Measurements from ENCODE around the gene SMYD2.
"Not testable (repeated sequence)": the region's sequence is repeated elsewhere in the genome, so short reads cannot be mapped to it uniquely, and the experiment has no call there.

The SMYD2 gene

DNA sequence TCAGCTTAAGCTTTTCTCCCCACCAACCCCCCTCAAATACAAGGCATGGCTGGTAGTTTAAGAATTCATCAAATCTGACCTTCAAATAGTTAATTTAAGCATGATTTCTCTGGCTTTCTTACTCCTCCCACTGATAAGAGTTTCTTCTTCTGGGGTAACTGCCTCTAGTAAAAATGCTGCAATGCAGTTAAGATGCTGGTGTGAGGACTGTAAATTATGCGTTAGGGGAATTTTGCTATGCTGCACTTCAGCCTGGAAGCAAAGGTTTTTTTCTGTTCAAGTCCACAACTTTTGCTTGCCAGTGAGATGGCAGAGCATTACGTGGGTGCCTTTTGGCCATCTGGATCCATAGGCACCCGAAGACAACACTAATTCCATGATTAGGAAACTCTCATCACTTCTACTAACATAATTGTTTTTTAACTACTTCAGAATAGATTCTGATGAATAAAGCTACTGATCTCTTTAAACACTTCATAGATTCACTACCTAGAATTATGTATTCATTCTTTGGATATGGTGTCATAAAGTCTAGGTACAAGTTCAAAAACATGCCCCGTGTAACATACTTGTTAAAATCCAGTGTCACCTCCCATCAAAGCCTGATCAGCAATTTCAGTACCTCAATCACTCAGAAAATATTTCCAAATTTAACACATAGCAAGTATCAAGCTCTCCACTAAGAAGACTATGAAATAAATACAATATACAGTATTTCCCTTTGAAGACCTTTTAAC lies 8.8 kb upstream of the SMYD2 start:
- DNase-seq (ENCODE audit: low read depth), result no peak

DNA sequence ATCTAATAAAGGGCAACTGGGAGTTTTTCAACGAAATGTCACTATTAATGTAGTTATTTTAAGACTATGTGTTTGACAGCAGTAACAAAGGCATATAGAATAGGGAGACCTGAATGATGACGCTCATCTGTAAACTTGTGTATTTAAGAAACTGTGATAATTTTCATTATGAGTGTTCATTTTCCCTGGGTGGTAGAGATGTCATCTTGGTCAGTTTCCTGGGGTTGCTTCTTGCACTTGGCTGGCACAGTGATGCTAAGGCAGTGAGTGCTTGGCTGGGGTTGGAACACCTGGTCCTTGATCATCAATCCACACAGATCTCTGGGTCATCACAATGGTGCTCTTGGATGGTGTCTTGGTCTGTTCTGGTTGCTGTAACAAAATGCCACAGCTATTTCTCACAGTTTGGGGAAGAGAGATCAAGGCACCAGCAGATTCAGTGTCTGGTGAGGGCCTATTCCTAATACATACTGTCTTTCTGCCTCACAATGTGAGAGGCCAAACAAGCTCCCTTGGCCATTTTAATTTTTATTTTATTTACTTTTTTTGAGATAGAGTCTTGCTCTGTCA lies 7.9 kb upstream of the SMYD2 start:
- DNase-seq (ENCODE audit: low read depth), result no peak

DNA sequence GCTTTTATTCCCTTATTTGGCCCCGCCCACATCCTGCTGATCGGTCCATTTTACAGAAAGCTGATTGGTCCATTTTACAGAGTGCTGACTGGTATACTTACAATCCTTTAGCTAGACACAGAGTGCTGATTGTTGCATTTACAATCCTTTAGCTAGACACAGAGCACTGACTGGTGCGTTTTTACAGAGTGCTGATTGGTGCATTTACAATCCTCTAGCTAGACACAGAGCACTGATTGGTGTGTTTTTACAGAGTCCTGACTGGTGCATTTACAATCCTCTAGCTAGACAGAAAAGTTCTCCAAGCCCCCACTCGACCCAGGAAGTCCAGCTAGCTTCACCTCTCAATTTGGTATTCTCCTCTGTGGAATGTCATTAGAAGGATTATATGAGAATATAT lies 5.3 kb upstream of the SMYD2 start:
- DNase-seq (ENCODE audit: low read depth), result not testable (repeated sequence)

DNA sequence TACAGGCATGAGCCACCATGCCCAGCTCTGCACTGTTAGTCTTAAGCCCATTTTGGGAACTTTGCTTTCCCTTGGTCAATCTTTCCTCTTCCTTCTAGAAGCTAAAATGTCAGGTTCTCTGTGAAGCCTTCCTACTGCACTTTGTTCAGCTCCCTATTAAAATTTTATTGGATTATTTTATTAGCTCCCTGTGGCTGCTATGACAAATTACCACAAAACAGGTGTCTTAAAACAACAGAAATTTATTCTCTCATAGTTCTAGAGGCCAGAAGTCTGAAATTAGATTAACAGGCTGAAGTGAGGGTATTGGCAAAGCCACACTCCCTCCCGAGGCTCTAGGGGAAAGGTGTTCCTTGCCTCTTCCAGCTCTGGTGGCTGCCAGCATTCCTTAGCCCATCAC lies 4.2 kb upstream of the SMYD2 start:
- no peak for DNase-seq (ENCODE audit: low read depth)

DNA sequence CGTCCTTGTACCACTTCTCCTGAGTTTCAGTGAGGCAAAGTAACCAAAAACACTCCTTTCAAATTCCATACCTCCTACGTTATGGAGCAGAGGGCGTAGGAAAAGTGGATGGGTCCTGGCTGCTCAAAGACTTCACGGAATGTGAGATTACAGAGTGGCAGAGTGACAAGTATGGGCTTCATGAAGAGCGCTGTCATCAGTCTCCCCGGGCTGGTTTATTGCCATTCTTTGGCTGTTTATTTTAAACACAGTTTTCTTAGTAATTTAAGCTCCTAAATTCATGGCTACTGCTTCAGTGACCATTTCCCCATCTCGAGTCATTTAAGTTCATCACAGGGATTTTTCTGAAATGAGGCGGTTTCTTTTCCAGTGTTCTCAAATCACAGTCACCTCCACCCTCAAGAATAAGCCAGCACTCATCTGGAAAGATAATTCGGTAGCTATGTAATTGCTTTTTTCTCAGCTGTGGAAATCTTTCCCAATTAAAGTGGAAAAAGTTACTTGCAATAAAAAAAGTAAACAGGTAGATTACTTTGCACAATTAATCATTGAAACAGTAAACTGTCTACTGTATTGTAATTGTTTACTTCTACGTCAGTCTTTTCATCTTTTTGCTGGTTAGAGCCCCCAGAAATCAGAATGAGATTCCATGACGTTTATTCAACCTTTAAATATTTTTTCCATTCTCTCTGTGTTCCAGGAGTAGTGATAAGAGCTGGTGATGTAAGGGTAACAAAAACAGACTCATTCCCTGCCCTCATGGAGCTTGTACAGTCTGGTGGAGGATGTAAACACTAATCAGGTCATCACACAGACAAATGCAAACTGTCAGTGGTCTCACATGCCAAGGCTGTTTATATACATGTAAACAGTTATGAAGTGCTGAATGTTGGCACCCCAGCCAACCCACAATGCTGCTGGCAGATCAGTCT lies 3.0 kb upstream of the SMYD2 start:
- DNase-seq (ENCODE audit: low read depth), result no peak

DNA sequence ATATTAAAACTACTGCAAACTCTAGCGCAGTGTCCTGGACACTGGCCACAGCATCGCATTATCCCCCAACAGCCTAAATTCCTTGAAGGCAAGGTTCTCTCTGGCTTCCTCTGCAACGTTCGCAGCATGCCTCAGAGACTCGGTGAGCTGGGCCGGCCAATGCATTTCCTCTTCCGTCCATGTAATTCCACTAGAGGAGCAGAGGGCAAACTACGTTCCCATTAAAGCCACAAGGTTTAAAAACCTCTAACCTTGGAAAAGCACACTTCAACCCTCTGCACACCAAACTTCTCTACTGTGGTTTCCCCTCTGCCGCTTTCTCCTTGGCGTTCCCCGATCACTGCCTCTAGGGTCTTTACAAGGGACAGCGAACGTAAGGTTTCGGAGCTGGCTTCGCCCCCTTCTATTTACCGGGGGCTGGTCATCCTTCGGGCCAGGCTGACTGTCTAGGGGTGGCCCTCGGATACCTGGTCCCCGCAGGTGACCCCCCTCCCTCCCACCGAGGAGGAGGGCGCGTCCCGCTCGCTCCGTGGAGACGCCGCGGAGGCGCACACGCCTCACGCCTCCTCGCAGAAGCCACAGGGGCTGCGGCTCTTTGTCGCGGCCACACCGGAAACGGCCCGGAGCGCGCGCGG lies 456 bp upstream of the SMYD2 start:
- DNase-seq (ENCODE audit: low read depth), result no peak

DNA sequence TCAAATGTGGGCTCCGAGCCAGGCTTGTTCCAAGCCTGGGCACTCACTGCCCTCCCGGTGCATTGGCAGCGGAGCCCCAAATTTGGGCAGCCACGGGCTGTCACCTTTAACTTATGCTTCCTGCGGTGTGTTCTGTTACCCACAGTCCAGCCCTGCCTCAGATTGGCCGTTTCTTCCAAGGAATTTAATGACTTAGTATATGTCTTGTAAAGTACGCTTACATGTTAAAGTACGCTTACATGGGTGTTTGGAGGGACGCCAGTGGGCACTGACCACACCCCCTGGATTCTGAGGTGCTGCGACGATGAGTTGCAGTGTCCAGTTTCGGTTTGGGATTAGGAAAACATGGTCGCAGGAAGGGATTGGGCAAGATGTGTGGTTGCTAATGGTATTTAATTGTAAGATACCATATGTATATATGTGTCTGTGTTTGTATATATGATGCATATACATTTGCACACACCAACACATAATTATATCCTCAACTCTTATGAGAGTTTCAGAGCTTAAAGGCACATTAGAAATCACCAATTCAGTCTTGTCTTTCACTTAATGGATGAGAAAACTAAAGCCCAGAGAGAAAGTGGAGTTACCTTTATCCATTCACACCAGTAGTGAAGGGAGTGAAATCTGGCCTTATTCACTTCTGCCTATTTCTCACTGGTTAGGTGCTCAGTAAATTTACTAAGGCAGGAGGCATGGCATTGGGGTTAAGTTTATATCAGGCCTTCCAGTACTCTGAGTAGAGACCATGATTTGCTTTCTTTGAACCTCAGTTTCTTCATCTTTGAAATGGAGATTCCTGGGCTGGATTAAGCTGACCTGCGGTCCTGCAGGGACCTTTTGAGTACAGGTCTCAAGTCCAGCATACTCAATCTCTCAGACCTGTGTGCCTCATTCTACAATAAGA lies 1.0 kb downstream of the SMYD2 start:
- DNase-seq (ENCODE audit: low read depth), result no peak

DNA sequence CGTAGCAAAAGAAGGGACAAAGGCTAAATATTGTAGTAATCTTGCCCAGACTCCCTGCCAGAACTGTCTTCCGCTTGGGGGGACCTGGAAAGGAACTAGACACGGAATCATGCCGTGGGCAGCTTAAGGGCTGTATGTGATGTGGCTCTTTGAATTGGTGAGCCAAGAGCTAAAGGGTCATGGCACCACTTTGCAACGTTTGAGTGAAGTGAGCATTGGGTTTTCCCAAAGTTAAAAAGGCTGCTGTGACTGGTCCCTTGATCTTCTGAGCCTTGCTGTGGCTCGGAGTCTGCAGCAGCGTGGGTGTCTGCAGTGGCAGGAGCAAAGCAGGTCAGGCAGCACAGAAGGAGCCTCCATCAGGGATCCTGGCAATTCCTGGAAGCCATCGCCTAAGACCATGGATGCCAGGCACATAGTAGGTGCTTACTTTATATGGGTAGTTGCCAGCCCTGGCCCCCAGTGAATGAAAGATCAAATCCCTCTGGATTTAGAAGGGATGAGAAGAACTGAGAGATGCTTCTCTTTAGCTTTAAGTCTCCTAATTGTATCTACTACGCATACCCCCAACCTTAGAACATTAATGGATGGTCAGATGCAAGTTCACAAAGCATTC lies 1.8 kb downstream of the SMYD2 start:
- no peak for DNase-seq (ENCODE audit: low read depth)

DNA sequence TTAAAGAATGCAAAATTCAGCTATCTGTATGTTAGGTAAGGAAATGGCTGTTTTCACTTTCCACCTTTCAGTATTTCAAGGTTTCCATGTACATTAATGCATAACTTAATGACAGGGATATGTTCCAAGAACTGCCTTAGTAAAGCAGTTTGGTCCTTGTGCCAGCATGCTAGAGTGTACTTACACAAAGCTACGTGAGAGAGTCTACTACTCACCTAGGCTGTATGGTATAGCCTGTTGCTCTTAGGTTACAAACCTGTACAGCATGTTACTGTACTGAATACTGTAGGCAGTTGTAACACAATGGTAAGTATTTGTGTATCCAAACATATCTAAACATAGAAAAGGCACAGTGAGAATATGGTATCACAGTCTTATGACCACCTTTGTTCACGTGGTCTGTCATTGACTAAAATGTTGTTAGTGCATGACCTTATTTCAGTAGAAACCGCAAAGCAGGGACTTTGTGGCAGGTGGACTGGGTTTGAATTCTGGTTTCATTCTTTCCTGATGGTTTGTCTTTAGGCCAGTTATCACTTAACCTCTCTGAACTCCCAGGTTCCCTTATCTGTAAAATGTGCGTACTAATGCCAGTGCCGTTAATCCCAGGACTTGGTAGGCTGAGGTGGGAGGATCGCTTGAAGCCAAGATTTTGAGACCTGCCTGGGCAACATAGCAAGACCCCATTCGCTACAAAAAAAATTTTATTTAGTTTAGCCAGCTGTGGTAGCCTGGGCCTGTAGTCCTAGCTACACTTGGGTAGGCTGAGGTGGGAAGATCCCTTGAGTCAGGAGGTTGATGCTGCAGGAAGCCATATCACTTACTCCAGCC lies 4.9 kb downstream of the SMYD2 start:
- DNase-seq (ENCODE audit: low read depth), result no peak

DNA sequence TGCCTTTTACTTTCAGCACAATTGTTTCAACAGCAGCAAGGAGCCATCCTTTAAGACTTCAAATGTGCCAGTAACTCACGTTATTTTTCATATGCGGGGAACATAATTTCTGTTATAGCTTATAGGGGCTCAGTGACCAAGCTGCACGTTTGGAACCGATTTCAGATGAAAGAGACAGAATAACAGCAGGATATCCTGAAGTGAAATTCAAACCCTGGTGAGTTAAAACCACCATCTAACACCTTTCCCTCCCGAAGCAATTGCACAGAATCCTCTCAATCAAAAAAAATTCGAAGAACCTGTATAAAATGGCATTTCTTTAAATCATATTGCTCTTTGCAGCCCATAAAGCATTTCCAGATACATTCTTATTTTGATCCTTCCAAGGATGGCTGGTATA lies 6.9 kb downstream of the SMYD2 start:
- DNase-seq (ENCODE audit: low read depth), result no peak

DNA sequence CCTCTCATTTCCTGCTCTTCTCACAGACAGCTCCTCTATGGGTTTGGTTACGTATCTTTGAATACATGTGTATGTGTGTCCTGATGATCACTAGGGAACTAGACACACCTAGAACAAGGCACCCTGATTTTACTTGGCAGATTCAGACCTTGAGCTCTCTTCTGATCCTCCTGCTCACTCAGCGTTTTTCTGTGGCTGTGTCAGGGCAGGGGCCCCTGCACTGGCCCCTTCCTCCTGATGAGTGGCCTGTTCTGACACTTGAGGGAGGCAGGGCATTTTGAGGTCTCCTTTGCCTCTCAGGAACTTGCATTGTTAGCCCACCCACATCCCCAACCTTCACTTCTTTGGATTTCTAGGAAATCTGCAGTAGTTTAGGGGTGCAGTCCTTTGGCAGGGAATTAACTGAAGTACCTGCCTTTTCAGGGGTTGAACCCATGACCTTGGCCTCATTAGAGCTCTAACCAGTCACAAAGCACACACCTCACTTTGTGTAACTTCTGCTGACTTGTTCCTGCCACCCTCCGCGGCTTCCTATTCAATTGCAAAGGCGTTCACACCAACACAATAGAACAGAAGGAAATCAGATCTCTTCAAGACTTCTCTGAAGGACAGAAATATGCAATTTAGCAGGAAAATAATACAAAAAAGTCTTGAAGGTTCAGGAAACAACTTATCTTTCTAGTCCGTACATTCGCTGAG lies 8.8 kb downstream of the SMYD2 start:
- DNase-seq (ENCODE audit: low read depth), result no peak

DNA sequence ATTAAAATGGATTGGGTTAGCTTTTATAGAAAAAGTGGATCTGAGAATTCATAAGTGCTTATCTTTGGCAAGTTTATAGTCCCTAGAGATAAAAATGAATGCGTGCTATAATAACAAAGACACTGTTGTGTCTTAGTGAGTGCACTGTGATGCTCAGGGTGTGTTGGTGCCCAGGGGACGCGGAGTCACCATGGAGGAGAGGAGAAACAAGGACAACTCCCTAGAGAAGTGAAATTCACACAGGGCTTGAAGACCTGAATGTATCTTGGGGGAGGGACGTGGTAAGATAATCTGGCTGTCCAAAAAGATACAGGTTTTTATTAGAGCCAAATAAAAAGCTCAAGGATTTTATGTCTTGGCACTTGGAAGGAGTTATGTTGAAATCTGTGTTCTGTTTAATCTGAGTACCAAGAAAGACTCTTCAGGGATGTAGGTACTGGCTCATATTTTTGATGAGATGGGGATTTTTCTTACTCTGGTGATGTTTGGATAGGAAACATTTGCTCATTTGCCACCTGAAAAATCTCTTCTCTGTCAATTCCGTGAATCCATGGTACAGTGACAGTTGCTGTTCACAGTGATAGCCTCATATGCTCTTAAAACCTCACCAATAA lies 9.6 kb downstream of the SMYD2 start:
- no peak for DNase-seq (ENCODE audit: low read depth)

DNA sequence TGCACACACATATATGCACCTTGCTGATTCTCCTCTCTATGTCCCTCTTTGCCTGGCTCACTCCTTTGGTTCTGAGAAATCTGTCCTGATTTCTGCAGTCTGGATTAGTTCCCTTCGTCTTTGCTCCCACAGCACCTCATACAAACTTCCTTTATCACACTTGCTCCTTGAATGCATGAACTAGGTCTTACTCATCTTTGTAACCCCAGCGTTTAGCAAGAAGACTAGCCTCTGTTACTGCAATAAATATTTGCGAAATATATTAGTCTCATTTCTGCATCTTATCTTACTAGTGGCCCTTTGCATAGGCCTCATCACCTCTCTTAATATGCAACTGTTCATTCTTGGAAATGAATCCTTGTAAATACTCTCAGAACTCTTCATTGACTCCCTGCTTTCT lies 11.4 kb downstream of the SMYD2 start:
- DNase-seq (ENCODE audit: low read depth), result no peak

DNA sequence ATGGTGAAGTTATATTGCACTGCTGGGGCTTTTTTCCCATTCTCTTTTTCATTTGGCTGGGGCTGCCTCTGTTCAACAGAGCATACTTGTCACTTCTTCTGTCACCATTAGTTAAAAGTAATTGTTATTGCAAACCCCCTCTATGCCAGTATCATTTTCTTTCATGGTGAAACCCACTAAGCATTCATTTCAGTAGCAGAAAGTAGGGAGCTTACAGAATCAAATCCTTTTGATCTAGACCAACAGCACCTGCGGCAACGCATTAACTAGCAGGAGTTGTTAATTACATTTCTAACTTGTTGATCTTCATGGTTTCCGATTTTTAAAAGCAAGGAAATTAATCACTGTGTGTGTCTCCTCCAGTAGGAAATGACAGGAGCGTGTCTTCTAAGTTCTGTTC lies 15.0 kb downstream of the SMYD2 start:
- no peak for DNase-seq (ENCODE audit: low read depth)

DNA sequence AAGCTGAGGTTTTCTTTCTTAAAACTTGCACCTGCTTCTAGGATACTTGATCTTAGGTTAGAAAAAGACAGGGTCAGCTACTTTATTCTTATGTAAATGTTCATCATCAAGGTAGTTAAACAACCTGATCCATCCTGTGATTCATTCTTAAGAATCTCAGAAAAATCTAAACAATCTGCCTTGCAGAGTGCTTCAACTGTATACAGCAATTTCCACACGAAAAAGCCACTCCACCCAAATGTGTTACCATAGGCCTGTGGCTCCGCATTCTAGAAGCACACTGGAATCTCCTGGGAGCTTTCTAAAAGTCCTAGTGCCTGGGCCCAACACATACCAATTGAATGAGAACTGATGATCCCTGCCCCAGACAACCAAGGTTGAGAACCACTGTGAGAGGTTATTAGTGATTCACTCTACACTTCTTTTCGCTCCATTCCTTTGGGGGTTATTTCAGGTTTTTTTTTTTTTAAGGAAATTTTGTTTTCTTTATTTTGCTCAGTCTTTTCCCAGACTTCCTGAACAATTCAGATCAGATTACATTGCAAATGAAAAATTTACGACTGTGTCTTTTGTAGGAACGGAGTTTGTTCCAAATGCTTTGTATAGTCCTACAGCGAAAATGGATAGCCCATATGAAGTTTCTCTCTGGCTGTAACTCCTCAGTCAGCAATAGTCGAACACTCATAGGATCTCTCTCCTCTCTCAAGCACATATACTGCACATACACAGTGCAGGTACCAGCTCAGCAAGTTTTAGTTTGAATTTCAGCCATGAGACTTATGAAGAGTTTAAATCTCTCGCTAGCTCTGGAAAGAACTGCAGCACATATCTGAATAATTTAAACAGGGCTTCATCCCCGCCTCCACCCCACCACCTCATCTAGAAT lies 16.1 kb downstream of the SMYD2 start:
- no peak for DNase-seq (ENCODE audit: low read depth)

DNA sequence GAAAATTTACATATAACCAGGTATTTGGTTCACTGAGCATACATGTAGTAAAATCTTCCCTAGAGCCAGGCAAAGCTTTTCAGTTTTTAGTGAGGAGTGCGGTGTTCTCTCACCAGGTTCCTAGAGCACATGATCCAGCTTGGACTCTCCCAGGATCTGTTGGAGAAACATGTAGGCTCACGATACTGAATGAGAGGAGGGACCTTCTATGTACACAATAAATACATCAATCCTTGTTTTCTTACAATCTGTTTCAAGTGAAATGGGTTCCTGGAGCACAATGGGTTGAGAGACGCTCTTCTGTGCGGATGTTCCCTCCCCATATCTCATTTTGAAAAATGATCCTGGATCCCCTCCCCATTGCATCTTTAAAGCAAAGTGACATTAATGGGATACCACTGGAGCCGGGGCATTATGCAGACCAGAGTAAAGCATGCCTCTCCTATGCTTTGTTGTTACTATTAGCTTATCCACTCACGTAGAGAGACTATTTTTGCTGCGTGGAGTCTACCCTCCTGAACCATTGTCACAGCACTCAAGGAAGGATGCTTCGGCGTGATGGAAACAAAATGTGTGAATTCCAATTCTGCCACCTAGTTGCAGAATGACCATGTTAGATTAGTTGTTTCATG lies 19.3 kb downstream of the SMYD2 start:
- DNase-seq (ENCODE audit: low read depth), result no peak

DNA sequence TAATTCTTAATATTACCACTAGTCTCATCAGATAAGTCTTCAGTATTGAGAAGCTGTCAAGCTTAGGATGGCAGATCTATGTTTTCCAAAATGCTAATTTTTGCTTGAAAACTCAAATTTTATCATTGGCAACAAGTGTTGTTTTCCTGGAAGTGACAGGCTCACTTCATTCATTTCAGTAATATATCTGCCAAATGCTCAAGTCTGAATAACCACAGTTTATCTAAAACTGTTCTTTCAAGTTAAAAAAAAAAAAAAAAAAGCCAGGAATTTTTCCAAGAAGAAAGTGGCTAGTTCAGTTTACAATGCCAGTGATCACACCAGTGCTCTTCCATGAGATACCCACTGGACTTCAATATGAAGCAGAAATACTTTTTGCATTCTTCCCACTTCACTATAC lies 20.6 kb downstream of the SMYD2 start:
- no peak for DNase-seq (ENCODE audit: low read depth)
